GM20431 (cell line): ENCODE measurements around the gene CCDC154.
"Not testable (repeated sequence)": the region's sequence is repeated elsewhere in the genome, so short reads cannot be mapped to it uniquely, and the experiment has no call there.

Experiments used
- in situ Hi-C: fragments of 300-500 bp; cut with MseI, MboI; formaldehyde crosslinking; loops from one replicate; pipeline ENCODE4 v1.15.0; 2020; ENCODE audit warnings: low sequenced_read_pairs; ENCODE audit not compliant: unreplicated experiment

CCDC154 gene

GRCh38 chr16:1474082-1474795 lies 29.9 kb upstream of the CCDC154 start:
- in situ Hi-C loops: no loop called here

GRCh38 chr16:1472974-1473373 lies 28.6 kb upstream of the CCDC154 start:
- in situ Hi-C loops: no loop called here

- in situ Hi-C loops: no loop called here
These were observed 27.3 kb upstream of the CCDC154 start for GRCh38 chr16:1471569-1472194.

- in situ Hi-C loops: no loop called here
These were observed 26.3 kb upstream of the CCDC154 start for GRCh38 chr16:1470481-1471251.

DNA sequence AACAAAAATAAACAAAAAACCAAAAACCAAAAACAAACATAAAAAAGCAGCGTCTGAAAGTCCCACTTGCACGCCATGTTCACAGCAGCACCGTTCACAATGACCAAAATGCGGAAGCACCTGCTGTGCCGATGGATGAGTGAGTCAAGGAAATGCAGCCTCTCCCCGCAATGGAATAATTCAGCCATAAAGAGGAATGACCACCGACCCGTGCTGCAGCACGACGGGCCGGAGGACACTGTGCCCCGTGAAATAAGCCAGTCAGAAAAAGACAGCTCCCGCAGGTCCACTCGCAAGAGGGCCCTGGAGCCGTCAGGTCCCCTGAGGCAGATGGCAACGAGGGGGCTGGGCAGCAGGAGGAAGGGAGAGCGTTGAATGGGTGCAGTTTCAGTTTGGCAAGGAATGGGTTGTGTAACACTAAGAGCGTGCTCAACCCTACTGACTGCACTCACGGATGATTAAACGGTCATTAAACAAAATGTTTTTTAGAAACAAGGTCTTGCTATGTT lies 25.4 kb upstream of the CCDC154 start:
- in situ Hi-C loops: no loop called here

DNA sequence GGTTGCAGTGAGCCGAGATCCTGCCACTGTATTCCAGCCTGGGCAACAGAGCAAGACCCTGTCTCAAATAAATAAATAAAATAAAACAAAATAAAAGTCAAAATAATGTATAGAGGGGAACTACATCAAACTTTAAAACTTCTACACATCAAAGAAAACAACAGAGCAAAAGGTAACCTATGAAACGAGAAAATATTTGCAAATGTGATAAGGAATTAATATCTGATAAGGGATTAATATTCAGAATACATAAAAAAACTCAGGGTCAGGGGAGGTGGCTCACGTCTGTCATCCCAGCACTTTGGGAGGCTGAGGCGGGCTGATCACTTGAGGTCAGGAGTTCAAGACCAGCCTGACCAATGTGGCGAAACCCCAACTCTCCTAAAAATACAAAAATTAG lies 24.8 kb upstream of the CCDC154 start:
- in situ Hi-C loops: not testable (repeated sequence)

DNA sequence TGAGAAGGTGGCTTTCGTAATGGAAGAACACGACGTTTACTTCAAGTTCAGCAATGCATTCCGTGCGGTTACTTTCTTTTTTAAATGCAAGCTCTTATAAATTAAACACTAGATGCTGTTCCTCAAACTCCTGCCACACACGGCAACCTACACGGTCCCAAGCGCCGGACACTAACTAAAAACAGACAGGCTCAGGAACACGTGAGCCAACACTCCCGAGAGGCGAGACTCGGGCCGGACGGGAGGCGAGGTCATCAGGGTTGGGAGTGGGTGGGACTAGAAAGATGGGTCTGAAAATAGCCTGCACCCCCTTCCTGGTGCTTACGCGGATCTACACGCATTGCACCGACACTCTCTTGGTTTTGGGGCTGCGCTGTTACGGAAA lies 24.1 kb upstream of the CCDC154 start:
- in situ Hi-C loops: no loop called here

DNA sequence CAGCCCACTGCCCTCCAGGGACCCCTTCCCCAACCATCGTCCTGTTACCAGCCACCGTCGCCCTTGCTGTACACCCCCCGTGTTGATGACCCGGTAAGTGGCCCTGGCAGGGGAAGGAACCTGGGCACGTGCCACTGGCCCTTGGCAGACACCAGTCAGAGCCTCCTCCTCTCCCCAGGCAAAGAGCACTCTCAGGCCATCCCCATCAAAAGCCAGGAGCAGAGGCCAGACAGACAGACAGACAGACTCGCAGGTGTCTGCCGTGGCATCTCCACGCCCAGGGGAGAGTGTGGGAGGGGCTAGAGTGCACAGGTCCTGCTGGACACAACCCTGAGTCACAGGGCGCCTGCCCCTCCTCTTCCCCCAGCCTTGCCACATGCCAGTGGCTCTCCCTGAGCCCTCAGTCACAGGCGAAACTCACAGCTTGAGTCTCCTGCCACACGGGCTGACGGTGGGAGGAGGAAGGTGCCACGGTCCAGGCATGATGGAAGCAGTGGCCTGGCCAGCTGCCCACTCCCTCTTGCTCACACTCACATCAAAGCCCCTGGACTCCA lies 22.7 kb upstream of the CCDC154 start:
- in situ Hi-C loops: no loop called here

- in situ Hi-C loops: no loop called here
These were observed 21.7 kb upstream of the CCDC154 start for GRCh38 chr16:1466054-1466453.

DNA sequence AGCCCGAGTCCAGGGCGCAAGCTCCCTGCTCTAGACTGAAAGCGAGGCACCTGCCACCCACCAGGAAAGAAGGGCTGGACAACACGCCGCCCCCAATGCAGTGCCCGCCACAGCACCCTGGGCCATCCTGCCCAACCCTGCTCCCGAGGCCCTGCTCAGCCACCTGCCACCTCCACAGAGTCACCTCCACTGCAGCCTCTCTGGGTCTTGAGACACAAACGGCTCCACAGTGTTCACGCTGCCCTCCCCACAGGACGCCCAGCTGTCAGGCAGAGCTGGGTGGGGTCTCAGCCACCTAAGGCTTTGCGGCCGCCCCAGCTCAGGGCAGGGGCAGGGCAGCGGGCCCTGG lies 21.2 kb upstream of the CCDC154 start:
- in situ Hi-C loops: no loop called here

DNA sequence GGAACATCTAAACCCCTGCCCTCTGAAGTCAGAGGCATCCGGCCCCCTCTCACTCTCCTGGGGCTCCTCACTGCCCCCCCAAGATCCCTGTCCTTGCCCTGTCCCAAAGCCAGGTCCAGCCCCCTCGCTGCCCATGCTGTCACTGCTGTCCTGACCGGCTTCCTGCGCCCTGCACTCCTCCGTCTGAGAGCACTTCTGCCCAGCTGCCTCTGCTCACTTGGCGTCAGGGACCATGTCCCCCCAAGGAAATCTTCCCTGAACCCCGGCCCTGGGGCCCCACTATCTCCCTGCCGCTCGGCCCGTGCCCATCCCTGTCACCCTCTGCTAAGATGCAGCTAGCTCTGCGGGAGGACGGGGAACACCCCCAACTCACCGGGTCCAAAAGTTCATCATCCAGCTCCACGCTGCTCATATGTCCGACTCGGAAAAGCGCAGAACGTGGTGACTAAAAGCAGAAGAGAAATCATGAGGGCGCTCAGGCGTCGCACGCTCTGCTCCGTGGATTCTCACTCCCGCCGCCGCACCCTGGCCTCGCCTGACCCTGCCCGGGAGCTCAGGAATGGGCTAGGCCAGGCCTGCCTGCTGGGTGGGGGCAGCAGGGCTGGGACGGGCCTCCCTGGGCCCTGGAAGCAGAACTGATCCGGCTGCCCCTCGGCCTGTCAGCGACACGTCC lies 20.7 kb upstream of the CCDC154 start:
- in situ Hi-C loops: no loop called here

GRCh38 chr16:1464196-1464893 lies 20.0 kb upstream of the CCDC154 start:
- in situ Hi-C loops: no loop called here

- in situ Hi-C loops: no loop called here
These were observed 16.8 kb upstream of the CCDC154 start for GRCh38 chr16:1461146-1461545.

DNA sequence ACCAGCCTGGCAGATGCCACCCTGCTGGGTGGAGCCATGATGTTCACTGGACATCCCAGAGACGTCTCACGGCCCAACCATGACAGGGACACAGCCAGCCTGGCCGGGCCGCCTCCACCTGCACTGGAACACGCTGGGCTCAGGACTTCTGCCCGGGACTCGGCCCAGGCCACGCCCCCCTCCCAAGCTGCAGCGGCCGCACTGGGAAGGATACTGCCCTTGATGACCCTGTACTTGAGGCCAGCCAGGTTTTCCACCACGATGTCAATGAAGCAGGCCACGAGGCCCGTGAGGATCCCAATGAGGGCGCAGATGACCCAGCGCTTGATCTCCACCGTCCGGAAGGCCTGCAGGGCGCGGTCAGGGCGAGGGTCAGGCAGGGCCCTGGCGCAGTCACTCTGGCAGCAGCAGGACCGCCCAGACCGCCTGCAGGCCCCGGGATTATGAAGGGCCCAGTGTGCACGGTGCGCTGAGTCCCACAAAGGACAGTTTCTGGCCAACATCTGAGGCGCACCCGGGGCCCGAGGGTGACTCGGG lies 16.3 kb upstream of the CCDC154 start:
- in situ Hi-C loops: no loop called here

DNA sequence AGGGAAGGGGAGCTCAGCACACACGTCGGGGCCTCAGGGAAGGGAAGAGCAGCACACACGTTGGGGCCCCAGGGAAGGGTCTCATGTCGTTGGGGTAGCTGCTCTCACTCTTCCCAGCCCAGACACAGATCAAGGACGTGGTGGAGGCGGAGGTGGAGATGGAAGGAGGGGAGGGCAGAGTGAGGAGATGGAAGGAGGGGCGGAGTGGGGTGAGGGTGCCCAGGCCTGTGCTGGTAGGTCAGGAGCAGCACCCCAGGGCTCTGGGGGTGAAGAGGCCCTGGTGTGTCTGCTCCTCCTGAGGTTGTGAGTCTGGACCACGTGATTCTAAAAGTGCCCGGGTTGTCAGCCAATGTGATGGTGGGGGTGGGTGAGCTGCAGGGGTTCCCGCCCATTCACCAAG lies 15.6 kb upstream of the CCDC154 start:
- in situ Hi-C loops: no loop called here

GRCh38 chr16:1458977-1459341 lies 14.6 kb upstream of the CCDC154 start:
- in situ Hi-C loops: no loop called here

DNA sequence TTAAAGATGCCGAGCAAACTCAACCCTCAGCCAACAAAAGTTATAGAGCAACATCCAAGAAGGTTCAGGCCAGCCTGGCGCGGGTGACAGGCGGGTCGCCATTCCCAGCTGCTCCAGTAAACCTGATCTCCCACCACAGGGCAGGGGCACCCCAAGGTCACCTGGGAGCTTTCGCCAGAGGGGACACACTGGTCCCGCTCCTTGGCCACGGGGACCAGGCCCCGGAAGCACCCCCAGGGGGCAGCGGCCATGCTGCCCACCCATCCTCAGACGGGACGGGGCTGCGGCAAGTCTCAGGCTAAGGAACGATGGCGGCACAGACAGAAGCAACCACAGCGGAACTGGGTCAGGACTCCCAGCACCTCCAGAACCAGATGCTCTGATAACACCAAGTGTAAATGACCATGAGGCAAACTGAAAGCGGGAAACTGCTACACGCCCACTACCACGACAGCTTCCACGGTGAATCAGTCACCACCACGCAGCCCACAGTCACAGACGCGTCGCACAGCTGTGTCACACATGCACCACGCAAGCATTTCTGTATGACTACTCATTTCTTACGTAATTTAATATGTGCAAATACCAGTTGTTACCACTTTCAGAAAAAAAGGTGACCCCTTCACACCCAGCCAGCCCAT lies 14.1 kb upstream of the CCDC154 start:
- in situ Hi-C loops: no loop called here

GRCh38 chr16:1457489-1458245 lies 13.3 kb upstream of the CCDC154 start:
- in situ Hi-C loops: no loop called here
